GM19023 (cell line): ENCODE data around the gene KIF1A.

Experiments used
- ATAC-seq: cut with Tn5 transposase; IDR thresholded peaks from one replicate; pipeline ENCODE4 v1.9.1; 2021; ENCODE audit warnings: mild to moderate bottlenecking, moderate library complexity; ENCODE audit not compliant: unreplicated experiment

The KIF1A gene

GRCh38 chr2:240670950-240671349 lies 149.1 kb downstream of the KIF1A start:
- ATAC-seq, result no peak

GRCh38 chr2:240670402-240670801 lies 149.6 kb downstream of the KIF1A start:
- ATAC-seq, result no peak

- ATAC-seq, result no peak
Measured at GRCh38 chr2:240664622-240665021, 155.4 kb downstream of the KIF1A start.
